CD14-positive monocyte (primary cell): ENCODE data around the gene ZNF670. TPM values are rescaled to one million over a fixed set of nuclear protein-coding genes. Genes with fewer than 3 reads are reported as not detected.
A peak's percentile ranks its signal among the peaks of the same experiment; 100 is the strongest.
"Not testable (repeated sequence)": the region's sequence is repeated elsewhere in the genome, so short reads cannot be mapped to it uniquely, and the experiment has no call there.

Experiments
- DNase-seq, 3 donors: peaks; one replicate each; pipeline ENCODE4 v3.0.0-alpha.2; 2011 to 2022
- H2AFZ ChIP-seq: 2 replicates; pipeline ENCODE4 v1.6.0; 2012; ENCODE audit warnings: mild to moderate bottlenecking, low read depth, low read length, inconsistent platforms; ENCODE audit not compliant: insufficient read depth, poor library complexity, severe bottlenecking
- H3K27ac ChIP-seq, 2 donors: 1 replicate in 1 of 2; 2 replicates in 1 of 2; pipeline ENCODE4 v1.5.1; 2012 to 2013; ENCODE audit warnings: low read length in 2 of 2, control low read depth in 1 of 2, inconsistent platforms in 1 of 2, low read depth in 1 of 2, mild to moderate bottlenecking in 1 of 2
- H3K27me3 ChIP-seq, 2 donors: one replicate each; pipeline versions ENCODE4 v1.6.0 to v1.6.1; 2011 to 2013; ENCODE audit warnings: low read length in 2 of 2; ENCODE audit not compliant: control insufficient read depth in 2 of 2, insufficient read depth in 2 of 2
- H3K36me3 ChIP-seq, 2 donors: replicated peaks in 1 of 2; 1 replicate in 1 of 2; 2 replicates in 1 of 2; pipeline versions ENCODE4 v1.5.1 to v1.6.1; 2012 to 2013; ENCODE audit warnings: low read length in 2 of 2, control low read depth in 1 of 2, inconsistent platforms in 1 of 2, mild to moderate bottlenecking in 1 of 2; ENCODE audit not compliant: insufficient read depth in 2 of 2, control insufficient read depth in 1 of 2
- H3K4me1 ChIP-seq, 2 donors: 1 replicate in 1 of 2; 2 replicates in 1 of 2; pipeline versions ENCODE4 v1.5.1 to v1.6.1; 2012 to 2013; ENCODE audit warnings: low read length in 2 of 2, control low read depth in 1 of 2, inconsistent platforms in 1 of 2, mild to moderate bottlenecking in 1 of 2, moderate library complexity in 1 of 2; ENCODE audit not compliant: insufficient read depth in 2 of 2, control insufficient read depth in 1 of 2
- H3K4me2 ChIP-seq: replicated peaks from 2 replicates; pipeline ENCODE3; 2012; ENCODE audit warnings: low read length, moderate library complexity, mild to moderate bottlenecking; ENCODE audit not compliant: poor library complexity, severe bottlenecking; ENCODE audit errors: extremely low read depth
- H3K4me3 ChIP-seq, 3 experiments: fragments of 200-600 bp in 1 of 3; sonication (generic) in 1 of 3; replicated peaks in 1 of 3; 1 replicate in 2 of 3; 2 replicates in 1 of 3; pipeline ENCODE4 v1.5.1; 2011 to 2013; ENCODE audit warnings: low read length in 3 of 3, mild to moderate bottlenecking in 3 of 3, control low read depth in 2 of 3, low read depth in 2 of 3, inconsistent platforms in 1 of 3, moderate library complexity in 1 of 3
- H3K79me2 ChIP-seq: 2 replicates; pipeline ENCODE4 v1.6.0; 2012; ENCODE audit warnings: mild to moderate bottlenecking, control low read depth, inconsistent platforms, low read length, moderate library complexity; ENCODE audit not compliant: insufficient read depth
- H3K9ac ChIP-seq: 2 replicates; pipeline ENCODE4 v1.6.0; 2017; ENCODE audit warnings: low read length, mild to moderate bottlenecking; ENCODE audit not compliant: insufficient read depth, poor library complexity, severe bottlenecking
- H3K9me3 ChIP-seq, 2 donors: replicated peaks in 1 of 2; 1 replicate in 1 of 2; 2 replicates in 1 of 2; pipeline versions ENCODE4 v1.5.1 to v1.6.1; 2012 to 2013; ENCODE audit warnings: low read length in 2 of 2, control low read depth in 1 of 2; ENCODE audit not compliant: control insufficient read depth in 1 of 2, insufficient read depth in 1 of 2
- H4K20me1 ChIP-seq: 2 replicates; pipeline ENCODE4 v1.6.0; 2012; ENCODE audit warnings: mild to moderate bottlenecking, low read length, control low read depth, moderate library complexity; ENCODE audit not compliant: insufficient read depth
- H3K27ac Mint-ChIP-seq, 7 donors: one replicate each; pipeline ENCODE4 v1.8.0; 2020; ENCODE audit warnings: mild to moderate bottlenecking in 7 of 7, mixed read lengths in 7 of 7, moderate library complexity in 6 of 7, inconsistent platforms in 2 of 7
- H3K27me3 Mint-ChIP-seq, 3 donors: one replicate each; pipeline ENCODE4 v1.8.0; 2021 to 2022; ENCODE audit warnings: low read depth in 3 of 3, mild to moderate bottlenecking in 3 of 3, mixed read lengths in 3 of 3, moderate library complexity in 3 of 3, inconsistent platforms in 1 of 3
- H3K36me3 Mint-ChIP-seq, 2 donors: one replicate each; pipeline ENCODE4 v1.8.0; 2020; ENCODE audit warnings: mixed read lengths in 2 of 2, inconsistent platforms in 1 of 2, mild to moderate bottlenecking in 1 of 2
- H3K4me1 Mint-ChIP-seq: one replicate; pipeline ENCODE4 v1.8.0; 2020; ENCODE audit warnings: mild to moderate bottlenecking, mixed read lengths
- H3K4me3 Mint-ChIP-seq, 2 donors: one replicate each; pipeline ENCODE4 v1.8.0; 2020; ENCODE audit warnings: mild to moderate bottlenecking in 2 of 2, mixed read lengths in 2 of 2, moderate library complexity in 1 of 2
- H3K9me3 Mint-ChIP-seq, 7 donors: one replicate each; pipeline ENCODE4 v1.8.0; 2020 to 2022; ENCODE audit warnings: mixed read lengths in 7 of 7, mild to moderate bottlenecking in 6 of 7, moderate library complexity in 6 of 7, inconsistent platforms in 2 of 7
- CTCF ChIP-seq: fragments of 200-600 bp; IDR thresholded peaks from one replicate; pipeline ENCODE4 v1.8.0; 2022; ENCODE audit warnings: antibody characterized with exemption, mild to moderate bottlenecking
- WGBS: methylation state at CpG from one replicate; pipeline ENCODE4 v1.1.5; 2013; ENCODE audit warnings: missing lambda C conversion rate; ENCODE audit not compliant: insufficient coverage; 5-methylcytosine and 5-hydroxymethylcytosine counted together
- intact Hi-C, 2 donors: fragments of 100-400 bp; cut with micrococcal nuclease; formaldehyde crosslinking; loops; one replicate each; pipeline versions ENCODE4 v1.15.0 to v1.15.1; 2023
- polyA plus RNA-seq, 3 donors: library from polyadenylated mRNA; depleted of rRNA in 1 of 3; unstranded in 2 of 3; stranded (reverse) in 1 of 3; fragments of 300-500 nt in 2 of 3; fragments of >200 nt in 1 of 3; fragmentation: Illumina TruSeq in 2 of 3; gene quantifications; 1 replicate in 2 of 3; 2 replicates in 1 of 3; pipeline ENCODE4 v1.2.3, GENCODE V29; 2012 to 2021

The ZNF670 gene
- polyA plus RNA-seq, 3 donors = 0.43 to 1.3 (median 0.44) TPM

GRCh38 chr1:247043406-247043805, 35.2 kb downstream of the ZNF670 start:
- 100% methylated on average over 4 of the region's 5 CpGs for WGBS
- intact Hi-C loops = no loop called here

GRCh38 chr1:247037511-247038320, 40.9 kb downstream of the ZNF670 start:
- Histone ChIP-seq H4K20me1 (no peaks in the 10 kb centered on the region), H2AFZ (no peak overlapping the region), H3K4me1 (no peaks in the 10 kb centered on the region), H3K79me2 (no peaks in the 10 kb centered on the region), H3K4me3 (peak overlapping the region in 1 of 3 experiments; percentile 16), H3K9me3 (peaks cover 46 to 99% of the 10 kb centered on the region in 2 donors), H3K27ac (no peak overlapping the region), H3K36me3 (peaks cover 21 to 50% of the 10 kb centered on the region in 2 donors), H3K9ac (no peak overlapping the region), H3K27me3 (no peaks in the 10 kb centered on the region), H3K4me2 (no peak overlapping the region)
- Mint-ChIP-seq H3K27ac (no peak overlapping the region), H3K27me3 (no peaks in the 10 kb centered on the region), H3K4me1 (no peaks in the 10 kb centered on the region), H3K9me3 (peaks cover 27 to 85% (median 73%) of the 10 kb centered on the region in 7 donors), H3K36me3 (peaks cover 32 to 46% of the 10 kb centered on the region in 2 donors), H3K4me3 (no peak overlapping the region)
- DNase-seq = no peak
- no peak for TF ChIP-seq CTCF
- intact Hi-C loops = no loop called here
- no CpG with 5 or more reads among the region's 6 CpGs for WGBS

More at GRCh38 chr1:247043406-247043805, 35.2 kb downstream of the ZNF670 start:
- H3K27me3 ChIP-seq = no peaks in the 10 kb centered on the region
- no peak for DNase-seq
- H3K4me1 ChIP-seq = no peaks in the 10 kb centered on the region
- Mint-ChIP-seq H3K4me3 (no peak overlapping the region), H3K9me3 (peaks cover 41 to 92% (median 77%) of the 10 kb centered on the region in 7 donors), H3K36me3 (peaks cover 5 to 17% of the 10 kb centered on the region in 2 donors), H3K27ac (no peak overlapping the region), H3K27me3 (peaks cover 0 to 1% (median 0%) of the 10 kb centered on the region in 3 donors), H3K4me1 (no peaks in the 10 kb centered on the region)
- H3K36me3 ChIP-seq = peaks cover 5 to 17% of the 10 kb centered on the region in 2 donors
- no peak overlapping the region for H3K4me3 ChIP-seq
- no peak overlapping the region for H3K27ac ChIP-seq
- H4K20me1 ChIP-seq = no peaks in the 10 kb centered on the region
- H3K9me3 ChIP-seq = peaks cover 63 to 99% of the 10 kb centered on the region in 2 donors
- TF ChIP-seq CTCF = no peak
- H3K4me2 ChIP-seq = no peak overlapping the region
- H3K79me2 ChIP-seq = no peaks in the 10 kb centered on the region
- no peak overlapping the region for H3K9ac ChIP-seq
- no peak overlapping the region for H2AFZ ChIP-seq

GRCh38 chr1:247032306-247032705, 46.3 kb downstream of the ZNF670 start:
- H3K4me3 ChIP-seq, H3K4me1 Mint-ChIP-seq, DNase-seq, H3K9ac ChIP-seq, intact Hi-C loops, H3K4me1 ChIP-seq, H3K4me3 Mint-ChIP-seq, H3K27me3 Mint-ChIP-seq, H4K20me1 ChIP-seq, H3K27me3 ChIP-seq, H3K27ac Mint-ChIP-seq, H2AFZ ChIP-seq, H3K4me2 ChIP-seq, H3K27ac ChIP-seq, H3K79me2 ChIP-seq: not testable (repeated sequence)
- peaks cover 5 to 22% of the 10 kb centered on the region in 2 donors for H3K36me3 ChIP-seq
- H3K9me3 Mint-ChIP-seq = peaks cover 30 to 85% (median 73%) of the 10 kb centered on the region in 7 donors
- H3K36me3 Mint-ChIP-seq = peaks cover 18 to 23% of the 10 kb centered on the region in 2 donors
- no CpG with 5 or more reads among the region's 30 CpGs for WGBS
- peaks cover 58 to 88% of the 10 kb centered on the region in 2 donors for H3K9me3 ChIP-seq
